Measurements from ENCODE around the gene TAAR8. TPM values are rescaled to one million over a fixed set of nuclear protein-coding genes. Genes with fewer than 3 reads are reported as not detected.
"Not testable (repeated sequence)": the region's sequence is repeated elsewhere in the genome, so short reads cannot be mapped to it uniquely, and the experiment has no call there.

TAAR8 gene
- total RNA-seq, 4 donors from 2014 or later = not detected

DNA sequence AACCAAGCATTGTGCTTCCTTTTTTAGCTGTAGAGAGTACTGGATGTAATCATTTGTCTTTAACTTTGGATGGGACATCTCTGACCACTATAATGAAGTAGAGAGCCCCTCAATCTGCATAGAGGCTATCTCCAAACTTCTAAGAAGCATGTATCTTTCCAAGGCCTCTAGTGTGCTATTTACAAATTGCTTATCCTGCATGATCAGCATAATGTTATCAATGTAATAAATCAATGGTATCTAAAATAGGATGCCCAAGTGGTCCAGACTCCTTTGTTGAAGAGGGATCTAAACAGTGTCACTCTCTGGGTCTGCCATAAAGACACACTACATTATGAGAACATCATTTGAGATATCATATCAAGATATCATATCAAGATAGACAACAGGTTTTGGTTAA lies 7.6 kb upstream of the TAAR8 start:
- no peak for DNase-seq
- intact Hi-C loops (cut with DNase I) = no loop called here
- peaks cover 0 to 13% (median 0%) of the 10 kb centered on the region in 4 donors for H3K27me3 ChIP-seq
- H3K27ac ChIP-seq = no peak overlapping the region
- no peaks in the 10 kb centered on the region for H3K36me3 ChIP-seq
- H3K9me3 ChIP-seq = no peaks in the 10 kb centered on the region
- no peak overlapping the region for H3K4me3 ChIP-seq
- no peaks in the 10 kb centered on the region for H3K4me1 ChIP-seq
- no peak for TF ChIP-seq POLR2A (IDR thresholded peaks at IDR 0.05)
- TF ChIP-seq, protein P1, sequence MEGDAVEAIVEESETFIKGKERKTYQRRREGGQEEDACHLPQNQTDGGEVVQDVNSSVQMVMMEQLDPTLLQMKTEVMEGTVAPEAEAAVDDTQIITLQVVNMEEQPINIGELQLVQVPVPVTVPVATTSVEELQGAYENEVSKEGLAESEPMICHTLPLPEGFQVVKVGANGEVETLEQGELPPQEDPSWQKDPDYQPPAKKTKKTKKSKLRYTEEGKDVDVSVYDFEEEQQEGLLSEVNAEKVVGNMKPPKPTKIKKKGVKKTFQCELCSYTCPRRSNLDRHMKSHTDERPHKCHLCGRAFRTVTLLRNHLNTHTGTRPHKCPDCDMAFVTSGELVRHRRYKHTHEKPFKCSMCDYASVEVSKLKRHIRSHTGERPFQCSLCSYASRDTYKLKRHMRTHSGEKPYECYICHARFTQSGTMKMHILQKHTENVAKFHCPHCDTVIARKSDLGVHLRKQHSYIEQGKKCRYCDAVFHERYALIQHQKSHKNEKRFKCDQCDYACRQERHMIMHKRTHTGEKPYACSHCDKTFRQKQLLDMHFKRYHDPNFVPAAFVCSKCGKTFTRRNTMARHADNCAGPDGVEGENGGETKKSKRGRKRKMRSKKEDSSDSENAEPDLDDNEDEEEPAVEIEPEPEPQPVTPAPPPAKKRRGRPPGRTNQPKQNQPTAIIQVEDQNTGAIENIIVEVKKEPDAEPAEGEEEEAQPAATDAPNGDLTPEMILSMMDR (IDR thresholded peaks at IDR 0.05) = no peak

DNA sequence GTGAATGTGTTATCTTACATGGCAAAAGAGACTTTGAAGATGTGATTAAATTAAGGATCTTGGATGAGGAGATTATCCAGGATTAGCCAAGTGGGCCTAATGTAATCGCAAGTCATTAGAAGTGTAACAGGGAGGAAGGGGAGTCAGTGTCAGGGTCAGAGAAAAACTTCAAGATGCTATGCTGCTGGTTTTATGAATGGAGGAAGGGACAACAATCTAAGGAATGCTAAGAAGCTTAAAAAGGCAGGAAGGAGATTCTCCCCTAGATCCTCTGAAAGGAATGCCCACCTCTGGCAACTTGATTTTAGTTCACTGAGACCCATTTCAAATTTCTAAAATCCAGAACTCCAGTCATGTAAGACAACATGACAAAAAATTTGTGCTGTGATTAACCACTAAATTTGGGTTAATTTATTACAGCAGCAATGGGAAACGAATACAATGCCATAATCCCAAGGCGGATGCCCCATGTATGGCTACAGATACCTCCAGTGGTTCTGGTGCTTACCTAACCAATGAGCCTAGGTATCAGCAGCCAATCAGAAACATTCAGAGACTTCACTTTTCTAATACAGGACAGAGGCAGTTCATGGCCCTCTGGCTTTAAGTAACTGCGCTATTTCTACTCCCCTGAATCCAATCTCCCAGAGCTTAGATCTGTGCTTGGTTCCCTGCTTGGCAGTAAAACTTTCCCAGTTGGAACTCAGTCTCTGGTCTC lies 3.6 kb upstream of the TAAR8 start:
- 94% methylated on average over 4 of the region's 4 CpGs for WGBS, 2 donors
- H3K27ac ChIP-seq = no peak overlapping the region
- peaks cover 0 to 5% (median 0%) of the 10 kb centered on the region in 4 donors for H3K27me3 ChIP-seq
- no peak overlapping the region for H3K4me3 ChIP-seq
- no peaks in the 10 kb centered on the region for H3K36me3 ChIP-seq
- no peaks in the 10 kb centered on the region for H3K4me1 ChIP-seq
- no peak for TF ChIP-seq POLR2A (IDR thresholded peaks at IDR 0.05)
- TF ChIP-seq, protein P1 (IDR thresholded peaks at IDR 0.05) = no peak
- H3K9me3 ChIP-seq = no peaks in the 10 kb centered on the region
- intact Hi-C loops (cut with DNase I) = no loop called here
- DNase-seq = no peak

DNA sequence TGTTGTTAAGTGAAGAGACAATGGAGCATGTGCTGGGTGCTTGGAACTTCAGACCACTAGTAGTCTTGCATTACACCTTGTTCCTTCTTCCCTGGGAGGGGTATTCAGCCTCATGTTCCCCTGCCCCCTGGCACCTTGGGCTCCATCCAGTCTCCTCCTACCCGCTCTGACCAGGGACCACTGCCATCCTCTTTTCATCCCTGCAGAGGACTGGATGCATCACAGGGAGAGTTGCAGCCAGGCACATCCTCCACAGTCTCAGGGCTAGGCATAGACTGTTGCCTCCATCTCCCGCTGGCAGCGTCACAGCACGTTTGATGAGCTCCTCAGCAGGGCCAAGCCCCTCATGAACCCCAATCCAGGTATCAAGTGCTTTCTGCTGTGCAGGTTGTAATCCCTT lies 1.3 kb upstream of the TAAR8 start:
- Histone ChIP-seq H3K36me3 (no peaks in the 10 kb centered on the region), H3K4me3 (no peak overlapping the region), H3K4me1 (no peaks in the 10 kb centered on the region), H3K9me3 (no peaks in the 10 kb centered on the region), H3K27ac (no peak overlapping the region), H3K27me3 (no peaks in the 10 kb centered on the region)
- 86 to 100% methylated on average over 1 to 2 of the region's 4 CpGs for WGBS, 2 donors
- TF ChIP-seq, protein P1 (IDR thresholded peaks at IDR 0.05) = no peak
- no peak for TF ChIP-seq POLR2A (IDR thresholded peaks at IDR 0.05)
- no peak for DNase-seq
- intact Hi-C loops (cut with DNase I) = no loop called here

DNA sequence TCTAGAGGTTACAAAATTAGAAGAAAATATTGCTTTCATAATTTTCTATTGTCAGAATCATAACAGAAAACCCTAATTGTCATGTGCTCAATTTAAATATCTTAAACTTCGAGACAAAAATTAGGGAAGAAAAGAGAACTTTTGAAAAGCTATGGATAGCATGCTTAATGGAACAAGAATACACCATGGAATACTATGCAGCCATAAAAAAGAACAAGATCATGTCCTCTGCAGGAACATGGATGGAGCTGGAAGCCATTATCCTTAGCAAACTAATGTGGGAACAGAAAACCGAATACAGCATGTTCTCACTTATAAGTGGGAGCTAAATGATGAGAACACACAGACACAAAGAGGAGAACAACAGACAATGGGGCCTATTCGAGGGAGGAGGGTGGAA lies 7.6 kb downstream of the TAAR8 start:
- H3K4me1 ChIP-seq; H3K9me3 ChIP-seq; H3K36me3 ChIP-seq; H3K27me3 ChIP-seq; H3K27ac ChIP-seq; intact Hi-C loops (cut with DNase I); DNase-seq; H3K4me3 ChIP-seq: not testable (repeated sequence)
- 61 to 62% methylated on average over 3 of the region's 3 CpGs for WGBS, 2 donors

DNA sequence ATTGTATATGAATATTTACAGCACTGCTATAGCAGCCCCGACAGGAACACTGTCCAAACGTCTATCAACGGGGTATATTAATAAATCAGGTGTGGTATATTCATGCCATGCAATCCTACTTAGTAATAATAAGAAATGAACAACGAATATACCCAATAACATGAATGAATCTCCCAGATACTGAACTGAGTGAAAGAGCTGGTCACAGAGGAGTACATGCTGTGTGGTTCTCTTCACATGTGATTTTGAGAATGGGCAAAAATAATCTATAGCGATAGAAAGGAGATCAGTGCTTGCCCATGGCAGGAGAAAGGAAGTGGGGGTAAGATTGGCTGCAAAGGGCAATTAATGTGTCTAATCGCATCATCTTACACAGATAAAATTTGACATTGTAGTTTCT lies 13.9 kb downstream of the TAAR8 start:
- DNase-seq = no peak
- TF ChIP-seq POLR2A (IDR thresholded peaks at IDR 0.05) = no peak
- TF ChIP-seq, protein P1 (IDR thresholded peaks at IDR 0.05) = no peak
- H3K4me3 ChIP-seq = no peak overlapping the region
- peaks cover 0 to 18% (median 0%) of the 10 kb centered on the region in 4 donors for H3K27me3 ChIP-seq
- H3K4me1 ChIP-seq = no peaks in the 10 kb centered on the region
- intact Hi-C loops (cut with DNase I) = no loop called here
- no peaks in the 10 kb centered on the region for H3K36me3 ChIP-seq
- 81 to 84% methylated on average over 6 of the region's 6 CpGs for WGBS, 2 donors
- no peaks in the 10 kb centered on the region for H3K9me3 ChIP-seq
- H3K27ac ChIP-seq = no peak overlapping the region

DNA sequence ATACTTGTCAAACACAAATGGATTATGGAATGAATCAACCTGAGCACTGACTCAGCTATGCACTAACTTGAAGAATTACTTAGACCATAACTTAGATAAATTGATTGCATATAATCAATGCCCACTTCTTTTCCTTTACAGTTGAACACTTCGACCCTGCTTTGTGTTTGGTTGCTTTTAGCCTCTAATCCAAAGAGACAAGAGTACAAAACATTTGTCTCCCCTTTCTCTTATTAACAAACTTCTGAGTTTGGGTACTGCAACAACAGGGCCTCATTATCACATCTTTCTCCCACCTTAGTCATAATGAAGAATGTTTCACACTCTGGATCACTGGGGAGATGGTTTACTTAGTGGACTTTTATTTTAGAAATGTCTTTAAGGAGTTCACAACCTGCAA lies 15.1 kb downstream of the TAAR8 start:
- TF ChIP-seq, protein P1 (IDR thresholded peaks at IDR 0.05) = no peak
- TF ChIP-seq POLR2A (IDR thresholded peaks at IDR 0.05) = no peak
- Histone ChIP-seq H3K9me3 (no peaks in the 10 kb centered on the region), H3K4me3 (no peak overlapping the region), H3K4me1 (no peaks in the 10 kb centered on the region), H3K36me3 (no peaks in the 10 kb centered on the region), H3K27ac (no peak overlapping the region), H3K27me3 (peaks cover 0 to 18% (median 0%) of the 10 kb centered on the region in 4 donors)
- intact Hi-C loops (cut with DNase I) = no loop called here
- WGBS, 2 donors = 32 to 55% methylated on average over 1 of the region's 1 CpG
- no peak for DNase-seq

All from esophagus squamous epithelium (tissue), 5 donors.